B cell (primary cell): ENCODE data around the gene PDE4C.

Experiments used
- CTCF ChIP-seq: fragments of 200-600 bp; IDR thresholded peaks from one replicate; pipeline ENCODE4 v1.8.0; 2022; ENCODE audit warnings: antibody characterized with exemption, mild to moderate bottlenecking
- EZH2 ChIP-seq: IDR thresholded peaks from 2 replicates; pipeline ENCODE4 v1.6.1; 2012; ENCODE audit warnings: borderline replicate concordance, low read depth, mild to moderate bottlenecking, moderate library complexity, low read length; ENCODE audit not compliant: insufficient read depth, poor library complexity, severe bottlenecking

GRCh38 chr19:18263324-18264136 is 37.3 kb upstream of the PDE4C start:
- no peak for TF ChIP-seq CTCF
- no peak for TF ChIP-seq EZH2
